Psoas muscle (tissue), 8 donors: ENCODE results near the gene TMEM223. TPM values are rescaled to one million over a fixed set of nuclear protein-coding genes. Genes with fewer than 3 reads are reported as not detected.

ENCODE experiments used
- ATAC-seq, 4 donors: fragments of 200-7000 bp; cut with Tn5 transposase; one replicate each; pipeline ENCODE4 v1.9.1; 2020; ENCODE audit warnings: moderate library complexity in 3 of 4, mild to moderate bottlenecking in 2 of 4
- DNase-seq, 2 donors: peaks; one replicate each; pipeline ENCODE4 v3.0.0-alpha.2; 2020
- H3K27ac ChIP-seq: fragments of 200-600 bp; one replicate; pipeline ENCODE4 v1.8.0; 2022
- H3K27me3 ChIP-seq, 3 donors: fragments of 200-600 bp in 1 of 3; one replicate each; pipeline versions ENCODE4 v1.6.1 to v1.8.0; 2013 to 2022; ENCODE audit warnings: low read length in 2 of 3, mild to moderate bottlenecking in 2 of 3, moderate library complexity in 1 of 3; ENCODE audit not compliant: insufficient read depth in 3 of 3
- H3K36me3 ChIP-seq, 2 donors: fragments of 200-600 bp in 1 of 2; one replicate each; pipeline versions ENCODE4 v1.6.1 to v1.8.0; 2013 to 2022; ENCODE audit warnings: low read depth in 1 of 2, mild to moderate bottlenecking in 1 of 2, moderate library complexity in 1 of 2; ENCODE audit not compliant: insufficient read depth in 1 of 2
- H3K4me1 ChIP-seq: fragments of 200-600 bp; one replicate; pipeline ENCODE4 v1.8.0; 2022
- H3K4me3 ChIP-seq: fragments of 200-600 bp; one replicate; pipeline ENCODE4 v1.8.0; 2022; ENCODE audit warnings: mild to moderate bottlenecking
- H3K9me3 ChIP-seq: fragments of 200-600 bp; one replicate; pipeline ENCODE4 v1.8.0; 2022
- WGBS, 3 donors: extraction: QIAGEN DNeasy Blood & Tissue Kit; methylation state at CpG; one replicate each; pipeline versions ENCODE4 v1.1.6 to v1.1.7; 2013; 5-methylcytosine and 5-hydroxymethylcytosine counted together
- intact Hi-C, 2 donors: fragments of 100-400 bp; cut with DNase I; formaldehyde crosslinking; loops; one replicate each; pipeline versions ENCODE4 v1.11.0 to v1.14.2; 2022
- polyA plus RNA-seq, 3 donors: library from polyadenylated mRNA; stranded (reverse); fragments of 200-250 nt; gene quantifications; one replicate each; pipeline ENCODE4 v1.2.3, GENCODE V29; 2013
- total RNA-seq, 4 donors: library from RNA; stranded (reverse); fragmentation: NEBNext Ultra II Directional in 2 of 4; extraction: Animal tissue kit (Norgen Biotek cat#: 25700) in 2 of 4; gene quantifications; one replicate each; pipeline versions ENCODE4 v1.2.1 to v1.2.4, GENCODE V29; 2021 to 2023
- TF ChIP-seq, protein P1 (sequence below): fragments of 200-600 bp; IDR thresholded peaks from one replicate; pipeline ENCODE4 v1.8.0; 2022; ENCODE audit warnings: antibody characterized with exemption
- donor health status: healthy with polysubstance abuse.
- donor health status: DM: no; HTN: no; CAD: no; lungs with moderate emphysema.
- donor health status: Bipolar disorder and iron deficiency.
- donor health status: healthy.
- donor health status: DM: yes; HTN: yes; CAD: no.
- donor health status: DM: no; HTN: no; CAD: no.
- donor health status: DM: no; HTN: no; CAD: no.
- donor health status: DM: yes; HTN: yes; CAD: no.

The TMEM223 gene
- total and polyA plus RNA-seq, 7 donors = 6.2 to 37.7 (median 11.5) TPM

DNA sequence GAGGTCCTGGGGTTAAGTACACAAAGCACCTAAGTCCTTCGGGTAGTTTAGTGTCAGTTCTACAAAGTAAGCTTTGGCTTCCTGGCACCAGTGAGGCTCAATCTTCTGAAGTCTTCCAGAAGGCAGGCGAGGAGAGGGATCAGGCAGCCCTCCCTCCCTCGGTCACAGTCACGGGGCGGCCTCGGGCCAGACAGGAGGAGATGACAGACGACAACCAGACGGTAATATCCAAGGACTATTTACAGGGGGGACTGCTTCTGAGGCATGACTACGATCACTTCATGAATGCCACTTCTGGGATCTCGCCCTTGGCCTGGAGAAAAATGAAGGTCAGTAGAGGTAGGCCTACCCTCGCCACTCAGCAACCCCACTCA lies 383 bp upstream of the TMEM223 start:
- ATAC-seq = peak in 2 of 4 donors; percentile 1 to 2
- TF ChIP-seq, protein P1, sequence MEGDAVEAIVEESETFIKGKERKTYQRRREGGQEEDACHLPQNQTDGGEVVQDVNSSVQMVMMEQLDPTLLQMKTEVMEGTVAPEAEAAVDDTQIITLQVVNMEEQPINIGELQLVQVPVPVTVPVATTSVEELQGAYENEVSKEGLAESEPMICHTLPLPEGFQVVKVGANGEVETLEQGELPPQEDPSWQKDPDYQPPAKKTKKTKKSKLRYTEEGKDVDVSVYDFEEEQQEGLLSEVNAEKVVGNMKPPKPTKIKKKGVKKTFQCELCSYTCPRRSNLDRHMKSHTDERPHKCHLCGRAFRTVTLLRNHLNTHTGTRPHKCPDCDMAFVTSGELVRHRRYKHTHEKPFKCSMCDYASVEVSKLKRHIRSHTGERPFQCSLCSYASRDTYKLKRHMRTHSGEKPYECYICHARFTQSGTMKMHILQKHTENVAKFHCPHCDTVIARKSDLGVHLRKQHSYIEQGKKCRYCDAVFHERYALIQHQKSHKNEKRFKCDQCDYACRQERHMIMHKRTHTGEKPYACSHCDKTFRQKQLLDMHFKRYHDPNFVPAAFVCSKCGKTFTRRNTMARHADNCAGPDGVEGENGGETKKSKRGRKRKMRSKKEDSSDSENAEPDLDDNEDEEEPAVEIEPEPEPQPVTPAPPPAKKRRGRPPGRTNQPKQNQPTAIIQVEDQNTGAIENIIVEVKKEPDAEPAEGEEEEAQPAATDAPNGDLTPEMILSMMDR = no peak
- peaks cover 4 to 77% of the 10 kb centered on the region in 2 donors for H3K36me3 ChIP-seq
- intact Hi-C loops = no loop called here
- no peaks in the 10 kb centered on the region for H3K27me3 ChIP-seq
- peak overlapping the region; percentile 95 for H3K4me3 ChIP-seq
- H3K27ac ChIP-seq = peak overlapping the region; percentile 76
- peaks cover 26% of the 10 kb centered on the region for H3K4me1 ChIP-seq
- H3K9me3 ChIP-seq = no peaks in the 10 kb centered on the region
- no peak for DNase-seq
- WGBS, 3 donors = 21 to 28% (median 23%) methylated on average over 11 of the region's 11 CpGs

DNA sequence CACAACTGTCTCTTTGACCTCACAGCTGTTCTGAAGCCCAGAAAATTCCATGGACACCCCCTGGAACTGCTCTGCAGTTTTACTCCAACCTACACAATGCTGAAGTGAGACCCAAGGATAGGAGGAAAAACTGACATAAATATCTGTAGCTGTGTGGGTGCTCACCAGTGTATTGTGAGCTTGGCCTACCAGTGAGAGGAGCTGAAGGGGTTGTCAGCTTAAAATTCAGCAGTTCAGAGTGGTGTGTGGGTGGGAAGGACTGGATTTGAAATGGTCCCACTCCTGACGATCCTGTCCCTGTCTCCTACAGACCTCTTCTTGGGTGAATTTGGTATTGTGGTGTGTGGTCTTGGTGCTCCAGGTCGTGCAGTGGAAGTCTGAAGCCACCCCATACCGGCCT lies 2.2 kb downstream of the TMEM223 start:
- H3K36me3 ChIP-seq = peaks cover 4 to 70% of the 10 kb centered on the region in 2 donors
- DNase-seq (no peak), ATAC-seq (no peak)
- peaks cover 34% of the 10 kb centered on the region for H3K4me1 ChIP-seq
- no peaks in the 10 kb centered on the region for H3K27me3 ChIP-seq
- intact Hi-C loops = loop anchor here (5.0 kb wide), 2 partner anchors 43 to 73 kb away; partner anchors contain the start of genes STX5 (in 1 of the 2) and TEX54 (in 1 of the 2)
- H3K4me3 ChIP-seq = no peak overlapping the region
- TF ChIP-seq, protein P1 = no peak
- WGBS, 3 donors = 39 to 64% (median 47%) methylated on average over 3 of the region's 3 CpGs
- H3K9me3 ChIP-seq = no peaks in the 10 kb centered on the region
- no peak overlapping the region for H3K27ac ChIP-seq

DNA sequence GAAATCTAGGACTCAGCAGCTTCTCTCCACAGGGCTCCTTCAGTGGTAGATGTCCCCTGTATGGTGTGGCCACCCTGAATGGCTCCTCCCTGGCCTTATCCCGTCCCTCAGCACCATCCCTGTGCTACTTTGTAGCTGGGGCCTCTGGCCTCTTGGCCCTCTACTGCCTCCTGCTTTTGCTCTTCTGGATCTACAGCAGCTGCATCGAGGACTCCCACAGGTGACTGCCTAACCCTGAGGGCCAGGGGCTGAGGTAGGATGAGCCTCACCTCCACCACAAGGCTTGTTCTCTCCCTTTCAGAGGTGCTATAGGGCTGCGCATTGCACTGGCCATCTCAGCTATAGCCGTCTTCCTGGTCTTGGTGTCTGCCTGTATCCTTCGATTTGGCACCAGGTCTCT lies 2.8 kb downstream of the TMEM223 start:
- peaks cover 4 to 70% of the 10 kb centered on the region in 2 donors for H3K36me3 ChIP-seq
- DNase-seq (no peak), ATAC-seq (no peak)
- TF ChIP-seq, protein P1 = no peak
- peak overlapping the region; percentile 97 for H3K4me3 ChIP-seq
- intact Hi-C loops = loop anchor here (5.0 kb wide), 2 partner anchors 43 to 73 kb away; partner anchors contain the start of genes STX5 (in 1 of the 2) and TEX54 (in 1 of the 2)
- H3K4me1 ChIP-seq = peaks cover 34% of the 10 kb centered on the region
- H3K9me3 ChIP-seq = no peaks in the 10 kb centered on the region
- H3K27me3 ChIP-seq = no peaks in the 10 kb centered on the region
- no peak overlapping the region for H3K27ac ChIP-seq
- WGBS, 3 donors = 63 to 76% (median 68%) methylated on average over 5 of the region's 5 CpGs

DNA sequence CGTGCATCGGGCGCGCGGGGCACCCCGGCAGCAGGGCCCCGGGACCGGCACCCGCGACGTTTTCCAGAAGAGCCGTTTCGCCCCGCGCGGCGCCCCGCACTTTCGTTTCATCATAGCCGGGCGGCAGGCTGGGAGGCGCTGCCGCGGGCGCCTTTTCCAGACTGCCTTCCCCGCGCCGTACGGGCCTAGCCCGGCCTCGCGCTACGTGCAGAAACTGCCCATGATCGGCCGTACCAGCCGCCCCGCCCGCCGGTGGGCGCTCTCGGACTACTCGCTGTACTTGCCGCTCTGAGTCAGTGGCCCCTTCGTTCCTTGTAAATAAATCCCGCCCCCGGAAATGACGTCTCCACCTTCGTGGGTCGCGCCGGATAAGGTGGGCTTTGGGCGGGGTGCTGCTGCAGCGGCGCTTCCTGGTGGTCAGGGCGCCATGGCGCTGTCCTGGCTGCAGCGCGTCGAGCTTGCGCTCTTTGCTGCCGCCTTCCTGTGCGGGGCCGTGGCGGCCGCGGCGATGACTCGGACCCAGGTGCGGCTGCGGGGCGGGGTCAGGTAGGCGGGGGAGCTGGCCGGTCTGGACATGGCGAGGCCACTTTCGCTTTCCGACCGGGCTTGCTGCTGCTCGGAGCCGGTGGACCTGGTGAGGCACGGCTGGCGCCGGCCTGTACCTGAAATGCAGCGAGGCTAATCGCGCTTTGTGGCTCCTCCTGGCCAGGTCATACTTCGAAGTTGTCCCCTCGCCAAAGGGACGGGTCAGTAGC lies 4.6 kb downstream of the TMEM223 start, which contains the start of gene TMEM179B:
Gene TMEM179B, plus strand, starts transcription at position 398 of the 755 bp plus-strand sequence. Its CDS starts 30 bp downstream, at position 428.
- WGBS, 3 donors = 0% methylated on average over 65 to 88 of the region's 88 CpGs
- no peaks in the 10 kb centered on the region for H3K27me3 ChIP-seq
- H3K27ac ChIP-seq = peak within 1 kb of the TSS; percentile 99
- no peaks in the 10 kb centered on the region for H3K9me3 ChIP-seq
- peak within 1 kb of the TSS; percentile 97 for H3K4me3 ChIP-seq
- ATAC-seq (peak; percentile 89 to 91 (median 90)), DNase-seq (peak; percentile 97 to 98)
- peaks cover 0 to 68% of the 10 kb centered on the region in 2 donors for H3K36me3 ChIP-seq
- TF ChIP-seq, protein P1 = peak; percentile 39
- H3K4me1 ChIP-seq = peaks cover 34% of the 10 kb centered on the region
- intact Hi-C loops = loop anchor here (2.0 to 5.0 kb wide), 3 partner anchors 45 to 76 kb away; partner anchors contain the start of genes STX5 (in 1 of the 2) and TEX54 (in 1 of the 2)
